K562 (cell line): ENCODE data around the gene NRXN2. TPM values are rescaled to one million over a fixed set of nuclear protein-coding genes. Genes with fewer than 3 reads are reported as not detected.

Experiments used
- CEBPG ChIP-seq, 3 experiments: fragments of 200-800 bp in 1 of 3; sonication (Bioruptor generic) in 1 of 3; sonication (generic) in 1 of 3; formaldehyde crosslinking in 1 of 3; IDR thresholded peaks in 2 of 3; conservative IDR thresholded peaks in 1 of 3; 2 replicates each; pipeline versions ENCODE4 v1.6.1 to v1.8.0; 2016 to 2022; ENCODE audit warnings: missing compliant biosample characterization in 2 of 3, missing genetic modification characterization in 2 of 3, mild to moderate bottlenecking in 1 of 3, missing genetic modification reagents in 1 of 3
- CTCF ChIP-seq, 3 experiments: IDR thresholded peaks in 2 of 3; conservative IDR thresholded peaks in 1 of 3; 2 replicates each; pipeline ENCODE4 v1.5.1; 2011 to 2012; ENCODE audit warnings: low read length in 3 of 3, mild to moderate bottlenecking in 3 of 3, control low read depth in 2 of 3, improper control_type of control experiment in 1 of 3, inconsistent platforms in 1 of 3, low read depth in 1 of 3, mixed read lengths in 1 of 3, moderate library complexity in 1 of 3; ENCODE audit not compliant: insufficient read depth in 2 of 3
- ETV1 ChIP-seq: fragments of 450-650 bp; conservative IDR thresholded peaks from 2 replicates; pipeline ENCODE4 v1.6.1; 2016; ENCODE audit warnings: missing genetic modification characterization, control low read depth, low read depth, missing compliant biosample characterization
- GATA2 ChIP-seq: sonication (generic); formaldehyde crosslinking; IDR thresholded peaks from 2 replicates; pipeline ENCODE4 v1.4.0; 2020; ENCODE audit warnings: mild to moderate bottlenecking, missing genetic modification reagents
- KHSRP ChIP-seq: fragments of 450-650 bp; IDR thresholded peaks from 2 replicates; pipeline ENCODE4 v1.6.1; 2017
- KLF1 ChIP-seq: fragments of 450-650 bp; IDR thresholded peaks from 2 replicates; pipeline ENCODE4 v1.6.1; 2016; ENCODE audit warnings: missing genetic modification characterization, missing compliant biosample characterization
- KLF13 ChIP-seq: fragments of 450-650 bp; IDR thresholded peaks from 2 replicates; pipeline ENCODE4 v1.6.1; 2016; ENCODE audit warnings: missing genetic modification characterization, low read depth, mild to moderate bottlenecking, missing compliant biosample characterization, moderate library complexity, borderline replicate concordance
- MAX ChIP-seq: sonication (generic); formaldehyde crosslinking; IDR thresholded peaks from 2 replicates; pipeline ENCODE4 v1.9.0; 2022; ENCODE audit warnings: mild to moderate bottlenecking, missing genetic modification reagents
- NBN ChIP-seq: fragments of 450-650 bp; IDR thresholded peaks from 2 replicates; pipeline ENCODE4 v1.6.1; 2016; ENCODE audit warnings: low read depth, mild to moderate bottlenecking
- PHTF2 ChIP-seq: fragments of 250-450 bp; sonication (Bioruptor Pico); IDR thresholded peaks from 2 replicates; pipeline ENCODE4 v1.5.0; 2021; ENCODE audit warnings: mild to moderate bottlenecking
- PYGO2 ChIP-seq: fragments of 450-650 bp; IDR thresholded peaks from 2 replicates; pipeline ENCODE4 v1.6.1; 2016; ENCODE audit warnings: mild to moderate bottlenecking, missing genetic modification characterization, moderate library complexity, missing compliant biosample characterization
- RREB1 ChIP-seq: fragments of 250-450 bp; sonication (Bioruptor Pico); IDR thresholded peaks from 2 replicates; pipeline ENCODE4 v1.4.0; 2020
- SIN3A ChIP-seq, 2 experiments: fragments of 150-350 bp in 1 of 2; IDR thresholded peaks; 2 replicates each; pipeline ENCODE4 v1.6.1; 2011 to 2016; ENCODE audit warnings: borderline replicate concordance in 2 of 2, low read depth in 2 of 2, low read length in 2 of 2, mild to moderate bottlenecking in 2 of 2, moderate library complexity in 2 of 2; ENCODE audit not compliant: control insufficient read depth in 1 of 2
- SLC30A9 ChIP-seq: fragments of 250-450 bp; sonication (Bioruptor Pico); IDR thresholded peaks from 2 replicates; pipeline ENCODE4 v1.8.0; 2022; ENCODE audit warnings: mild to moderate bottlenecking, moderate library complexity
- SMC3 ChIP-seq: conservative IDR thresholded peaks from 2 replicates; pipeline ENCODE4 v1.6.1; 2011; ENCODE audit warnings: low read depth, low read length, improper control_type of control experiment; ENCODE audit not compliant: insufficient read depth
- TCF7 ChIP-seq: sonication (generic); IDR thresholded peaks from 2 replicates; pipeline ENCODE4 v1.6.1; 2016; ENCODE audit warnings: antibody characterized with exemption, borderline replicate concordance
- ZNF764 ChIP-seq: fragments of 250-450 bp; sonication (Bioruptor Pico); IDR thresholded peaks from 2 replicates; pipeline ENCODE4 v1.4.0; 2020; ENCODE audit warnings: low read depth, mild to moderate bottlenecking, moderate library complexity
- polyA plus RNA-seq, 8 experiments: library from polyadenylated mRNA; depleted of rRNA in 4 of 8; stranded (reverse) in 5 of 8; unstranded in 3 of 8; fragments of >200 nt; fragmentation: Nextera tagmentation in 2 of 8; fragmentation: Illumina TruSeq in 1 of 8; extraction: Ambion mirVana in 2 of 8; extraction: Trizol in 1 of 8; gene quantifications; 2 replicates each; pipeline versions ENCODE4 v1.2.1 to v1.2.3, GENCODE V29; 2011 to 2014; ENCODE audit warnings: inconsistent platforms in 1 of 8, missing spikeins in 1 of 8
- total RNA-seq, 7 experiments: library from RNA; depleted of rRNA in 6 of 7; stranded (reverse); fragments of >200 nt in 6 of 7; fragmentation: Illumina TruSeq in 2 of 7; extraction: Trizol in 2 of 7; gene quantifications; 2 replicates each; pipeline versions ENCODE4 v1.2.1 to v1.2.3, GENCODE V29; 2011 to 2021; ENCODE audit warnings: low replicate concordance in 1 of 7
- TF ChIP-seq, protein P1 (sequence below): fragments of 200-800 bp; sonication (Bioruptor generic); IDR thresholded peaks from 2 replicates; pipeline ENCODE4 v1.6.1; 2017; ENCODE audit warnings: missing genetic modification characterization, missing compliant biosample characterization

The NRXN2 gene
- total and polyA plus RNA-seq, 9 of the 15 experiments (the other 6 are each of a cell fraction or from before 2014, with no cell fraction given) = 0.07 to 0.47 (median 0.15) TPM; not detected in 4

- TF ChIP-seq RREB1 (CRISPR knock-in tag) = no peak
- no peak for TF ChIP-seq ETV1
- TF ChIP-seq KHSRP = no peak
- TF ChIP-seq MAX (CRISPR knock-in tag) = 0 out of 2 replicates have a peak, but pooled peaks have one; percentile 40
- TF ChIP-seq CEBPG (CRISPR knock-in tag; IDR thresholded peaks at IDR 0.05) = peak; percentile 90
- TF ChIP-seq CEBPG (tag; conservative IDR thresholded peaks at IDR 0.05 in 1 of 2, IDR thresholded peaks at IDR 0.05 in 1 of 2) = peak; percentile 68 to 83
- no peak for TF ChIP-seq PYGO2 (tag)
- TF ChIP-seq ZNF764 (CRISPR knock-in tag) = no peak
- TF ChIP-seq, protein P1, sequence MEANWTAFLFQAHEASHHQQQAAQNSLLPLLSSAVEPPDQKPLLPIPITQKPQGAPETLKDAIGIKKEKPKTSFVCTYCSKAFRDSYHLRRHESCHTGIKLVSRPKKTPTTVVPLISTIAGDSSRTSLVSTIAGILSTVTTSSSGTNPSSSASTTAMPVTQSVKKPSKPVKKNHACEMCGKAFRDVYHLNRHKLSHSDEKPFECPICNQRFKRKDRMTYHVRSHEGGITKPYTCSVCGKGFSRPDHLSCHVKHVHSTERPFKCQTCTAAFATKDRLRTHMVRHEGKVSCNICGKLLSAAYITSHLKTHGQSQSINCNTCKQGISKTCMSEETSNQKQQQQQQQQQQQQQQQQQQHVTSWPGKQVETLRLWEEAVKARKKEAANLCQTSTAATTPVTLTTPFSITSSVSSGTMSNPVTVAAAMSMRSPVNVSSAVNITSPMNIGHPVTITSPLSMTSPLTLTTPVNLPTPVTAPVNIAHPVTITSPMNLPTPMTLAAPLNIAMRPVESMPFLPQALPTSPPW (CRISPR knock-in tag) = peak; percentile 79
- TF ChIP-seq KLF1 (tag) = peak; percentile 67; the same call in 1 of the 2 replicates
- TF ChIP-seq SLC30A9 (CRISPR knock-in tag) = no peak
- TF ChIP-seq KLF13 (tag) = 0 out of 2 replicates have a peak, but pooled peaks have one; percentile 57
- no peak for TF ChIP-seq TCF7
- TF ChIP-seq NBN = no peak
- TF ChIP-seq GATA2 = peak; percentile 57; the same call in 1 of the 2 replicates
- peak; percentile 80 for TF ChIP-seq SMC3
- TF ChIP-seq PHTF2 (CRISPR knock-in tag) = no peak
- 0 out of 4 replicates have a peak, but pooled peaks of 1 of the 2 experiments have one; percentile 66 for TF ChIP-seq SIN3A (IDR thresholded peaks at IDR 0.05; ENCODE audit: borderline replicate concordance in 2 of 2, control insufficient read depth in 1 of 2, low read depth in 2 of 2, low read length in 2 of 2)
- peak; percentile 94 to 97 (median 97) for TF ChIP-seq CTCF (IDR thresholded peaks at IDR 0.05 in 2 of 3, conservative IDR thresholded peaks at IDR 0.05 in 1 of 3; ENCODE audit: insufficient read depth in 2 of 3, low read depth in 1 of 3, low read length in 3 of 3)
Measured at GRCh38 chr11:64688534-64688982, 34.4 kb downstream of the NRXN2 start (continued).
